Measurements from ENCODE around the gene SIRT2.

SIRT2 gene

DNA sequence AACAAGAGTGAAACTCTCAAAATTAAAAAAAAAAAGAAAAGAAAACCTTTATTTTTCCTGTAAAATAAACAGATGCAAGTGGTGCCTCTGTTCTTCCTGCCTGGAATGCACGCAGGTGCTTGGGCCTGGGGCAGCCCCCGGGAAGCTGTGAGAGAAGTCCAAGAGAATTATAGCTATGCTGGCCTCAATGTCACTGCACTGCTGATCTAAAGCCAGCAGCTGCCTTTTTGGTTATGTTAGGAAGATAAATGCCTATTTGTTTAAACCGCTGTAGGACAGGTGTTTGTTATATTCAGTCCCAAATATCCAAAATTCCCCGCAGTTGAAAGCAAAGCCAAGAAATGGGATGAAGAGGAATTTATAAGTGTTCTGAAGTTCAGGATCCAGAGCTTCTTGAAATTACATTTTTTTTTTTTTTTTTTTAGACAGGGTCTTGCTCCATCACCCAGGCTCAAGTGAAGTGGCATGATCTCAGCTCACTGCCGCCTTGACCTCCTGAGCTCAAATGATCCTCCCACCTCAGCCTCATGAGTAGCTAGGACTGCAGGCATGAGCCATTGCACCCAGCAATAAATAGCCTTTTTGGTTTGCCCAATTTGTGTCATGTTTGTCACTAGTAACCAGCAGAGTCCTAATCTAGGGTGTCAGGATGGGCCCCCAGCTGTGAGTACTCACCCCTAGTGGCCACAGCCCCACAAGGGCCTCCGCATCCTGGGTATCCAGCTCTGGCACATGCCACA, 23.6 kb downstream of the SIRT2 start:
- Histone ChIP-seq H3K36me3 (ENCODE audit: control insufficient read depth in 2 of 2, insufficient read depth in 1 of 2, low read length in 2 of 2) (peaks cover 5 to 12% of the 10 kb centered on the region in 2 experiments; a peak in 2 of 3 replicates), H3K4me1 (ENCODE audit: control insufficient read depth, insufficient read depth, low read length) (peaks cover 8% of the 10 kb centered on the region), H3K4me3 (ENCODE audit: low read depth, low read length) (no peak overlapping the region), H3K9me3 (ENCODE audit: control insufficient read depth, insufficient read depth, low read depth, low read length) (no peaks in the 10 kb centered on the region), H3K27ac (ENCODE audit: extremely low read depth, low read depth, low read length) (no peak overlapping the region)
- POLR2A ChIA-PET: interaction anchor here (0.9 to 3.1 kb wide), 5 partner anchors 15 to 969 kb away, joined by 3 to 22 read pairs (median 3); partner anchors contain the start of genes HNRNPL and SIPA1L3
- TF ChIP-seq, protein P1, sequence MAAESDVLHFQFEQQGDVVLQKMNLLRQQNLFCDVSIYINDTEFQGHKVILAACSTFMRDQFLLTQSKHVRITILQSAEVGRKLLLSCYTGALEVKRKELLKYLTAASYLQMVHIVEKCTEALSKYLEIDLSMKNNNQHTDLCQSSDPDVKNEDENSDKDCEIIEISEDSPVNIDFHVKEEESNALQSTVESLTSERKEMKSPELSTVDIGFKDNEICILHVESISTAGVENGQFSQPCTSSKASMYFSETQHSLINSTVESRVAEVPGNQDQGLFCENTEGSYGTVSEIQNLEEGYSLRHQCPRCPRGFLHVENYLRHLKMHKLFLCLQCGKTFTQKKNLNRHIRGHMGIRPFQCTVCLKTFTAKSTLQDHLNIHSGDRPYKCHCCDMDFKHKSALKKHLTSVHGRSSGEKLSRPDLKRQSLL (tag by site-specific recombination; IDR thresholded peaks at IDR 0.05): no peak
- TF ChIP-seq GLIS2 (tag by site-specific recombination; IDR thresholded peaks at IDR 0.05) (0 out of 2 replicates have a peak, but pooled peaks have one; percentile 26), HOXA7 (CRISPR knock-in tag; IDR thresholded peaks at IDR 0.05; ENCODE audit: borderline replicate concordance) (no peak), ZNF114 (tag by site-specific recombination; IDR thresholded peaks at IDR 0.05) (no peak), ZNF221 (tag by site-specific recombination; IDR thresholded peaks at IDR 0.05; ENCODE audit: borderline replicate concordance) (no peak), ZBTB7A (tag by site-specific recombination; IDR thresholded peaks at IDR 0.05; ENCODE audit: low read depth) (no peak), ZBTB17 (tag by site-specific recombination; IDR thresholded peaks at IDR 0.05) (no peak), WT1 (tag by site-specific recombination; IDR thresholded peaks at IDR 0.05) (no peak), ZNF623 (tag by site-specific recombination; IDR thresholded peaks at IDR 0.05) (no peak), ZBTB21 (tag by site-specific recombination; IDR thresholded peaks at IDR 0.05) (no peak), ZNF10 (tag by site-specific recombination; IDR thresholded peaks at IDR 0.05) (no peak), ZNF423 (tag by site-specific recombination; IDR thresholded peaks at IDR 0.05) (no peak), SP3 (tag by site-specific recombination; IDR thresholded peaks at IDR 0.05) (no peak), ZNF777 (tag by site-specific recombination; IDR thresholded peaks at IDR 0.05; ENCODE audit: borderline replicate concordance) (no peak), GLIS1 (tag by site-specific recombination; IDR thresholded peaks at IDR 0.05) (0 out of 2 replicates have a peak, but pooled peaks have one; percentile 27), ZNF843 (tag by site-specific recombination; IDR thresholded peaks at IDR 0.05) (no peak), ZNF48 (tag by site-specific recombination; IDR thresholded peaks at IDR 0.05) (no peak)
- TF ChIP-seq, protein P2, sequence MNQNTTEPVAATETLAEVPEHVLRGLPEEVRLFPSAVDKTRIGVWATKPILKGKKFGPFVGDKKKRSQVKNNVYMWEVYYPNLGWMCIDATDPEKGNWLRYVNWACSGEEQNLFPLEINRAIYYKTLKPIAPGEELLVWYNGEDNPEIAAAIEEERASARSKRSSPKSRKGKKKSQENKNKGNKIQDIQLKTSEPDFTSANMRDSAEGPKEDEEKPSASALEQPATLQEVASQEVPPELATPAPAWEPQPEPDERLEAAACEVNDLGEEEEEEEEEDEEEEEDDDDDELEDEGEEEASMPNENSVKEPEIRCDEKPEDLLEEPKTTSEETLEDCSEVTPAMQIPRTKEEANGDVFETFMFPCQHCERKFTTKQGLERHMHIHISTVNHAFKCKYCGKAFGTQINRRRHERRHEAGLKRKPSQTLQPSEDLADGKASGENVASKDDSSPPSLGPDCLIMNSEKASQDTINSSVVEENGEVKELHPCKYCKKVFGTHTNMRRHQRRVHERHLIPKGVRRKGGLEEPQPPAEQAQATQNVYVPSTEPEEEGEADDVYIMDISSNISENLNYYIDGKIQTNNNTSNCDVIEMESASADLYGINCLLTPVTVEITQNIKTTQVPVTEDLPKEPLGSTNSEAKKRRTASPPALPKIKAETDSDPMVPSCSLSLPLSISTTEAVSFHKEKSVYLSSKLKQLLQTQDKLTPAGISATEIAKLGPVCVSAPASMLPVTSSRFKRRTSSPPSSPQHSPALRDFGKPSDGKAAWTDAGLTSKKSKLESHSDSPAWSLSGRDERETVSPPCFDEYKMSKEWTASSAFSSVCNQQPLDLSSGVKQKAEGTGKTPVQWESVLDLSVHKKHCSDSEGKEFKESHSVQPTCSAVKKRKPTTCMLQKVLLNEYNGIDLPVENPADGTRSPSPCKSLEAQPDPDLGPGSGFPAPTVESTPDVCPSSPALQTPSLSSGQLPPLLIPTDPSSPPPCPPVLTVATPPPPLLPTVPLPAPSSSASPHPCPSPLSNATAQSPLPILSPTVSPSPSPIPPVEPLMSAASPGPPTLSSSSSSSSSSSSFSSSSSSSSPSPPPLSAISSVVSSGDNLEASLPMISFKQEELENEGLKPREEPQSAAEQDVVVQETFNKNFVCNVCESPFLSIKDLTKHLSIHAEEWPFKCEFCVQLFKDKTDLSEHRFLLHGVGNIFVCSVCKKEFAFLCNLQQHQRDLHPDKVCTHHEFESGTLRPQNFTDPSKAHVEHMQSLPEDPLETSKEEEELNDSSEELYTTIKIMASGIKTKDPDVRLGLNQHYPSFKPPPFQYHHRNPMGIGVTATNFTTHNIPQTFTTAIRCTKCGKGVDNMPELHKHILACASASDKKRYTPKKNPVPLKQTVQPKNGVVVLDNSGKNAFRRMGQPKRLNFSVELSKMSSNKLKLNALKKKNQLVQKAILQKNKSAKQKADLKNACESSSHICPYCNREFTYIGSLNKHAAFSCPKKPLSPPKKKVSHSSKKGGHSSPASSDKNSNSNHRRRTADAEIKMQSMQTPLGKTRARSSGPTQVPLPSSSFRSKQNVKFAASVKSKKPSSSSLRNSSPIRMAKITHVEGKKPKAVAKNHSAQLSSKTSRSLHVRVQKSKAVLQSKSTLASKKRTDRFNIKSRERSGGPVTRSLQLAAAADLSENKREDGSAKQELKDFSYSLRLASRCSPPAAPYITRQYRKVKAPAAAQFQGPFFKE (tag by site-specific recombination; IDR thresholded peaks at IDR 0.05; ENCODE audit: borderline replicate concordance): no peak
- TF ChIP-seq, protein P3, sequence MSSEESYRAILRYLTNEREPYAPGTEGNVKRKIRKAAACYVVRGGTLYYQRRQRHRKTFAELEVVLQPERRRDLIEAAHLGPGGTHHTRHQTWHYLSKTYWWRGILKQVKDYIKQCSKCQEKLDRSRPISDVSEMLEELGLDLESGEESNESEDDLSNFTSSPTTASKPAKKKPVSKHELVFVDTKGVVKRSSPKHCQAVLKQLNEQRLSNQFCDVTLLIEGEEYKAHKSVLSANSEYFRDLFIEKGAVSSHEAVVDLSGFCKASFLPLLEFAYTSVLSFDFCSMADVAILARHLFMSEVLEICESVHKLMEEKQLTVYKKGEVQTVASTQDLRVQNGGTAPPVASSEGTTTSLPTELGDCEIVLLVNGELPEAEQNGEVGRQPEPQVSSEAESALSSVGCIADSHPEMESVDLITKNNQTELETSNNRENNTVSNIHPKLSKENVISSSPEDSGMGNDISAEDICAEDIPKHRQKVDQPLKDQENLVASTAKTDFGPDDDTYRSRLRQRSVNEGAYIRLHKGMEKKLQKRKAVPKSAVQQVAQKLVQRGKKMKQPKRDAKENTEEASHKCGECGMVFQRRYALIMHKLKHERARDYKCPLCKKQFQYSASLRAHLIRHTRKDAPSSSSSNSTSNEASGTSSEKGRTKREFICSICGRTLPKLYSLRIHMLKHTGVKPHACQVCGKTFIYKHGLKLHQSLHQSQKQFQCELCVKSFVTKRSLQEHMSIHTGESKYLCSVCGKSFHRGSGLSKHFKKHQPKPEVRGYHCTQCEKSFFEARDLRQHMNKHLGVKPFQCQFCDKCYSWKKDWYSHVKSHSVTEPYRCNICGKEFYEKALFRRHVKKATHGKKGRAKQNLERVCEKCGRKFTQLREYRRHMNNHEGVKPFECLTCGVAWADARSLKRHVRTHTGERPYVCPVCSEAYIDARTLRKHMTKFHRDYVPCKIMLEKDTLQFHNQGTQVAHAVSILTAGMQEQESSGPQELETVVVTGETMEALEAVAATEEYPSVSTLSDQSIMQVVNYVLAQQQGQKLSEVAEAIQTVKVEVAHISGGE (tag by site-specific recombination; conservative IDR thresholded peaks at IDR 0.05; ENCODE audit: low read depth): no peak
- TF ChIP-seq, protein P4, sequence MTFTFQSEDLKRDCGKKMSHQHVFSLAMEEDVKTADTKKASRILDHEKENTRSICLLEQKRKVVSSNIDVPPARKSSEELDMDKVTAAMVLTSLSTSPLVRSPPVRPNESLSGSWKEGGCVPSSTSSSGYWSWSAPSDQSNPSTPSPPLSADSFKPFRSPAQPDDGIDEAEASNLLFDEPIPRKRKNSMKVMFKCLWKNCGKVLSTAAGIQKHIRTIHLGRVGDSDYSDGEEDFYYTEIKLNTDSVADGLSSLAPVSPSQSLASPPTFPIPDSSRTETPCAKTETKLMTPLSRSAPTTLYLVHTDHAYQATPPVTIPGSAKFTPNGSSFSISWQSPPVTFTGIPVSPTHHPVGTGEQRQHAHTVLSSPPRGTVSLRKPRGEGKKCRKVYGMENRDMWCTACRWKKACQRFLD (tag by site-specific recombination; IDR thresholded peaks at IDR 0.05): no peak
- TF ChIP-seq, protein P5, sequence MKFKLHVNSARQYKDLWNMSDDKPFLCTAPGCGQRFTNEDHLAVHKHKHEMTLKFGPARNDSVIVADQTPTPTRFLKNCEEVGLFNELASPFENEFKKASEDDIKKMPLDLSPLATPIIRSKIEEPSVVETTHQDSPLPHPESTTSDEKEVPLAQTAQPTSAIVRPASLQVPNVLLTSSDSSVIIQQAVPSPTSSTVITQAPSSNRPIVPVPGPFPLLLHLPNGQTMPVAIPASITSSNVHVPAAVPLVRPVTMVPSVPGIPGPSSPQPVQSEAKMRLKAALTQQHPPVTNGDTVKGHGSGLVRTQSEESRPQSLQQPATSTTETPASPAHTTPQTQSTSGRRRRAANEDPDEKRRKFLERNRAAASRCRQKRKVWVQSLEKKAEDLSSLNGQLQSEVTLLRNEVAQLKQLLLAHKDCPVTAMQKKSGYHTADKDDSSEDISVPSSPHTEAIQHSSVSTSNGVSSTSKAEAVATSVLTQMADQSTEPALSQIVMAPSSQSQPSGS (tag by site-specific recombination; IDR thresholded peaks at IDR 0.05; ENCODE audit: low read depth): no peak
- TF ChIP-seq, protein P6, sequence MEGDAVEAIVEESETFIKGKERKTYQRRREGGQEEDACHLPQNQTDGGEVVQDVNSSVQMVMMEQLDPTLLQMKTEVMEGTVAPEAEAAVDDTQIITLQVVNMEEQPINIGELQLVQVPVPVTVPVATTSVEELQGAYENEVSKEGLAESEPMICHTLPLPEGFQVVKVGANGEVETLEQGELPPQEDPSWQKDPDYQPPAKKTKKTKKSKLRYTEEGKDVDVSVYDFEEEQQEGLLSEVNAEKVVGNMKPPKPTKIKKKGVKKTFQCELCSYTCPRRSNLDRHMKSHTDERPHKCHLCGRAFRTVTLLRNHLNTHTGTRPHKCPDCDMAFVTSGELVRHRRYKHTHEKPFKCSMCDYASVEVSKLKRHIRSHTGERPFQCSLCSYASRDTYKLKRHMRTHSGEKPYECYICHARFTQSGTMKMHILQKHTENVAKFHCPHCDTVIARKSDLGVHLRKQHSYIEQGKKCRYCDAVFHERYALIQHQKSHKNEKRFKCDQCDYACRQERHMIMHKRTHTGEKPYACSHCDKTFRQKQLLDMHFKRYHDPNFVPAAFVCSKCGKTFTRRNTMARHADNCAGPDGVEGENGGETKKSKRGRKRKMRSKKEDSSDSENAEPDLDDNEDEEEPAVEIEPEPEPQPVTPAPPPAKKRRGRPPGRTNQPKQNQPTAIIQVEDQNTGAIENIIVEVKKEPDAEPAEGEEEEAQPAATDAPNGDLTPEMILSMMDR (tag by site-specific recombination; IDR thresholded peaks at IDR 0.05): peak; percentile 43
- CTCF ChIA-PET: interaction anchor here (0.6 to 9.0 kb wide), 7 partner anchors 12 to 99 kb away, joined by 3 to 84 read pairs (median 4); partner anchors contain the start of genes FBXO17, MRPS12 and SARS2
